HG03432 (cell line): ENCODE data around the gene DNAL4.

Experiments
- ATAC-seq: cut with Tn5 transposase; IDR thresholded peaks from one replicate; pipeline ENCODE4 v1.9.1; 2021; ENCODE audit warnings: mild to moderate bottlenecking, moderate library complexity; ENCODE audit not compliant: unreplicated experiment

Gene DNAL4

GRCh38 chr22:38741576-38741975 is 52.4 kb downstream of the DNAL4 start:
- ATAC-seq: no peak

GRCh38 chr22:38741166-38741565 is 52.8 kb downstream of the DNAL4 start:
- ATAC-seq: no peak

- no peak for ATAC-seq
Observed at GRCh38 chr22:38740754-38741153, 53.2 kb downstream of the DNAL4 start.

GRCh38 chr22:38740116-38740723 is 53.7 kb downstream of the DNAL4 start:
- no peak for ATAC-seq

GRCh38 chr22:38739300-38740055 is 54.5 kb downstream of the DNAL4 start:
- ATAC-seq: no peak

- ATAC-seq: no peak
Observed at GRCh38 chr22:38738475-38739070, 55.4 kb downstream of the DNAL4 start.

- no peak for ATAC-seq
Observed at GRCh38 chr22:38737302-38738060, 56.5 kb downstream of the DNAL4 start.

GRCh38 chr22:38736257-38736570 is 57.7 kb downstream of the DNAL4 start:
- no peak for ATAC-seq

GRCh38 chr22:38735465-38736256 is 58.3 kb downstream of the DNAL4 start:
- ATAC-seq: no peak

- no peak for ATAC-seq
Observed at GRCh38 chr22:38735126-38735464, 58.8 kb downstream of the DNAL4 start.

GRCh38 chr22:38734421-38735100 is 59.4 kb downstream of the DNAL4 start:
- ATAC-seq: no peak

GRCh38 chr22:38733724-38734381 is 60.1 kb downstream of the DNAL4 start:
- ATAC-seq: no peak

- ATAC-seq: no peak
Observed at GRCh38 chr22:38733329-38733723, 60.6 kb downstream of the DNAL4 start.

GRCh38 chr22:38732251-38732815 is 61.6 kb downstream of the DNAL4 start:
- ATAC-seq: no peak

GRCh38 chr22:38731703-38732161 is 62.2 kb downstream of the DNAL4 start:
- ATAC-seq: no peak

GRCh38 chr22:38730411-38730871 is 63.5 kb downstream of the DNAL4 start:
- ATAC-seq: no peak

- ATAC-seq: no peak
Observed at GRCh38 chr22:38729946-38730345, 64.0 kb downstream of the DNAL4 start.

GRCh38 chr22:38728871-38729796 is 64.8 kb downstream of the DNAL4 start:
- ATAC-seq: no peak
